Measurements from ENCODE around the gene BPNT1.
"Not testable (repeated sequence)": the region's sequence is repeated elsewhere in the genome, so short reads cannot be mapped to it uniquely, and the experiment has no call there.

The BPNT1 gene, protein sequence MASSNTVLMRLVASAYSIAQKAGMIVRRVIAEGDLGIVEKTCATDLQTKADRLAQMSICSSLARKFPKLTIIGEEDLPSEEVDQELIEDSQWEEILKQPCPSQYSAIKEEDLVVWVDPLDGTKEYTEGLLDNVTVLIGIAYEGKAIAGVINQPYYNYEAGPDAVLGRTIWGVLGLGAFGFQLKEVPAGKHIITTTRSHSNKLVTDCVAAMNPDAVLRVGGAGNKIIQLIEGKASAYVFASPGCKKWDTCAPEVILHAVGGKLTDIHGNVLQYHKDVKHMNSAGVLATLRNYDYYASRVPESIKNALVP

DNA sequence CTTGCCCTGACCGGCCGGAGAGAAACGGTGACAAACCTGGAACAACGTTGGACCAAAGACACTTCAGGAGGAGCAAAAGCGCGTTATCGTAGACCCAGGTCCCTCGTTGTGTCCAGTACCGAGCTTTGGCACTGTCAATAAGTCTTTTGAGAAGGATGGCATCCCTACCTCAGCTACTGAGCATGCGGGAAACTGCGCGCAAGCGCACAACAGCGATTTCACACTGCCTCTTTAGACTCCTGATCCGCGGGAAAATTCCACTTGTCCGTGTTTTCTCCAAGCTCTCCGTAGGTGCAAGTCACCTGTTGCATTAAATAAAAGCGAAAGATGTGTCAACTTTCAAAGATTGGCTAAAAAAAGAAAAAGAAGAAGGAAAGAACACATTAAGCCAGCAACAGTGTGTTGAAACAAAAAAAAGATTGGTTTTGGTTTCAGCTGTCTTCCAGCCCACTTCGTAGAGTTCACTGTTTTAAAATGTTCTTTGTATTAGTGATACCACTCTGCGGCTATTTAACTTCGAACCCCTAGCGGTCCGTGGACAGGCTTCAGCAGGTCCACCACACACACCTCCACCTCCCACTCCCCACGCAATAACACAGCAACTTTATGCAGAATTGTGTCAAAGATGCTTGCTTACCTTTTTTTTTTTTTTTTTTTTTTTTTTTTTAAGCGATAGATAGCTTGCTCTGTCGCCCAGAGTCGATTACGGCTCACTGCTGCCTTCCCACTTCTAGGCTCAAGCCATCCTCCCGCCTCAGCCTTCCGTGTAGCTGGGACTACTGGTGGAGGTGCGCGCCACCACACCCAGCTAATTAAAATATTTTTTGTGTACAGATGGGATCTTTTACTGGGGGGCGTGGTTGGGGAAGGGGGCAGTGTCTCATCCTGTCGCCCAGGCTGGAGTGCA, at the start of gene BPNT1:
TSS of gene BPNT1 (minus strand) at position 139 of the 907 bp plus-strand sequence. CDS start 9,942 bp downstream, outside the sequence.
- peak; percentile 94 for DNase-seq (ENCODE audit: low spot score)

DNA sequence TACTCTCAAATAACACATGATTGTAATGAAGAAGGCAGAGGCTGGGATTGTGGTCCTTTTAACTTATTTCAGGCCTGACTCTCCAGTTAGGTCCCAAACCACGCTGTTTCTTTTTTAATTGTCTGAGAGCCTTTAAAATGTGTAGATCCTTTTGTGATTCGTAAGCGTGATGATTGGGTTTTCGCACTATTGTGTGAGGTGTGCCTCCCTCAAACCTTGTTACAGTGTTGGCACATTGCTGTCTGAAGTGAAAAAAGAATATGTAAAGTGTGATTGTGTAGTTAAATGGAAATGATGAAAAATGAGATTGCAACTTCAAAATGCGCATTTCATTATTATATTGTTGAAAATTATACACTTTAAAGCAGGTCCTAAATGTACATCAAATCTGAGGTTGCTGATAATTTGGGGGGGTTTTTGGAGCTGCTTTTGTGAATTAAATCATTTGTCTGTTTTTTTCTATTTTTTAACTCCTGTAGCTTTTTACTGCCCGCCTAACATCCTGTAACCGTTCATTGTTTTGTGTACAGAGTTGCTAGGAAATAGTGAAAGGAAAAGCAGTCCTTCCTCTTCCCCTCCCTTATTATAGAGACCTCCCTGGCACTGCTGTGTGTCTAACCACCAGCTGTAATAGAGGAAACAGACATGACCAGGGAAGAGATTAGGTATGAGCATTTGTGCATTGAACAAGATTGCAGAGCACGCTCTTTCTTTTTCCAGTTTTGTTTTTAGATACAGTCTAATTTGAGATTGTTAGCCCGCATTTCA, 47.6 kb upstream of the BPNT1 start:
- DNase-seq (ENCODE audit: low spot score) = no peak

DNA sequence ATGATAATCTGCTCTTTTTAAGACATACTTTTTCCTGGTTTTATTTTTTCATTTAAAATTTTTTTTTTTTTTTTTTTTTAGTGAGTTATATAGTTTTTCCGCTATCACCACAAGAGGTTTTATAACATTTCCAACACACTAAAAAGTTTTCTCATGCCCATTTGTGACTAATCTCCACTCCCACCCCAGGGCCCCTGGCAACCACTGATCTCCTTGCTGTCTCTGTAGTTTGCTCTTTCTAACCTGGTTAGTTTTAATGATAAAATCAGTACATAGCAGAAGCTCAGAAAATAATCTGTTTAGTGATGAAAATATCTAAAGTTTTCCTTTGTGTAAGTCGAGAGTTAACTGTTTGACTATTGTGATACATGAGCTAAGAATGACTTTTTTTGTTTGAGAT, 46.2 kb upstream of the BPNT1 start:
- no peak for DNase-seq (ENCODE audit: low spot score)

DNA sequence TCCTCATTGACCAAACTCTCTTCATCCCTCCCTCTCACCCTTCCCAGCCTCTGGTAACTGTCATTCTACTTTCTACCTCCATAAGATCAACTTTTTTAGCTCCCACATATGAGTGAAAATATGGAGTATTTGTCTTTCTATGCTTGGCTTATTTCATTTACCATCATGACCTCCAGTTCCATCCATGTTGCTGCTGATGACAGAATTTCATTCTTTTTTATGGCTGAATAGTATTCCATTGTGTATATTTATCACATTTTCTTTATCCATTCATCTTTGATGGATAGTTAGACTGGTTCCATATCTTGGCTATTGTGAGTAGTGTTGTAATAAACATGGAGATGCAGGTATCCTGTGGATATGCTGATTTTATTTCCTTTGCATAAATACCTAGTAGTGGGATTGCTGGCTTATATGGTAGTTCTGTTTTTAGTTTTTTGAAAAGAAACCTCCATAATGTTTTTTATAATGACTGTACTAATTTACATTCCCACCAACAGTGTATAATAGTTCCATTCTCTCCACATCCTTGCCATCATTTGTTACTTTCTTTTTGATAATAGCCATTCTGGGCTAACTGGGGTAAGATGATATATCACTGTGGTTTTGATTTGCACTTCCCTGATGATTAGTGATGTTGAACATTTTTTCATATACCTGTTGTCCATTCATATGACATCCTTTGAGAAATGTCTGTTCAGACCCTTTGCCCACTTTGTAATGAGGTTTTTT, 40.1 kb upstream of the BPNT1 start:
- DNase-seq (ENCODE audit: low spot score) = no peak

DNA sequence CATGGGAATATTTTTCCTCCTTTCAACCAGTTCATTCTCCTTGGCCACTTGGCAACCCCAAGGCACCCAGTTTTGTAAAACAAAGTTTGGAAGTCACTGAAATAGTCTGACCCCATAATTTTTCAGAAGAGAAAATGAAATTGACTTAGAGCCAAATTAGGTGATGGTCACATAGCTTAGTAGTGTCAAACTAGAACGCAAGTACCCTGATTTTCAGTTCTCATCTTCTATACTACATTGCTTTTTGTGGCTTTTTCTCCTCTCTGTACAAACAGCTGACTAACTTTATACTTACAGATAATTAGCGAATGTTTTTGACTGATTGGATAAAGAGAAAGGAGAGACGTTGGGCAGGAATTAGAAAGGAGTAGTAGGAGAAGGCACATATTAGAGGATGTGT, 37.5 kb upstream of the BPNT1 start:
- DNase-seq (ENCODE audit: low spot score) = no peak

DNA sequence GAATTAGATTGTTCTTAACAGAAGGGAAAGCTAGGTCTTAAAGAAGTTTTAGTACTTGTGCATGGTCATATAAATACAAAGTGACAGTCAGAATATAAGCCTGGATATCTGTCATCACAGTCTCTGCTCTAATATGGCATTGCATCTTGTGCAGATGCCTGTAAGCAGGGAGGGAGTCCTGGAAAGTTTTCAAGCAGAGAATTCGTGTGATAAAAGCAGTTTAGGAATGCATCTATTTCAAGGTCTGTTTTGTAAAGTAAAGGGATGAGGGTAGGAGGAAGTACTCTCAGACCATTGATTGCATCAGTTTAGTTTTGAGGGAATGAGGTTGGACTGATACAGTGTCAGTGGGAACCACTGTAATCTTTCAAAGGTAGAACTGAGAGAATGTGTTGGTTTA, 35.0 kb upstream of the BPNT1 start:
- DNase-seq (ENCODE audit: low spot score) = no peak

DNA sequence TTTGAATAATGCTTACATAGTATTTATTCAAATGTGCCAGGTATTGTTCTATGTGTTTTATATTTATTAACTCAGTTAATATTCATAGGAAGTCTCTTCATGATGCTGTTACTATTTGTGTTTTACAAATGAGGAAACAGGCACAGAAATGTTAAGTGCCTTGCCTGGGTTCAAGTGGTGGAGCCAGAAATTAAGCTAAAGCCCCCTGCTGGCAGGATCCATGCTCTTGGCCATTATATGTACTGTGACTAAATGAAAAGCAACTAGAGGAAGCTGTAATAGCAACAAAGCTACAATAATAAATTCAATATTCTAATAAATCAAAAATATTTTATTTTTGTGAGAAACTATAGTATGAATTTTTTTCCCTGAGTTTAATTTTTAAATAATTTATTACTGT, 34.3 kb upstream of the BPNT1 start:
- DNase-seq (ENCODE audit: low spot score) = peak; percentile 38

DNA sequence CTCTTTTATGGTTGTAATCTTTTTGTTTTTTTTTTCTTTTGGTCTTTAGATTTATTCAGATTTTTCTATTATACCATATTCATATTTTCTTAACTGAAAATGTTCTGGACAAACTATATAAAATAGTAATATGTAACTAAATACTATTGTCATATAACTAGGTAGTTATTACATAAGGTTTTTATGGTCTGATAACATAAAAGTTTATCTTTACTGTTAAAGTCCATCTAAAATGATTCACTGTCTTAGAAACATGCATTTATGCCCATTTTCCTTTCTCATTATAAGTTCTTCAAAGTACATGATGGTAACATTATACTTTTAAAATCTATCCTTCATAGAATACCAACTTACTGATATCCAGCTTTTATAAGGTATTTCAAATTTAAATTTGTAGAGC, 33.5 kb upstream of the BPNT1 start:
- DNase-seq (ENCODE audit: low spot score) = no peak

DNA sequence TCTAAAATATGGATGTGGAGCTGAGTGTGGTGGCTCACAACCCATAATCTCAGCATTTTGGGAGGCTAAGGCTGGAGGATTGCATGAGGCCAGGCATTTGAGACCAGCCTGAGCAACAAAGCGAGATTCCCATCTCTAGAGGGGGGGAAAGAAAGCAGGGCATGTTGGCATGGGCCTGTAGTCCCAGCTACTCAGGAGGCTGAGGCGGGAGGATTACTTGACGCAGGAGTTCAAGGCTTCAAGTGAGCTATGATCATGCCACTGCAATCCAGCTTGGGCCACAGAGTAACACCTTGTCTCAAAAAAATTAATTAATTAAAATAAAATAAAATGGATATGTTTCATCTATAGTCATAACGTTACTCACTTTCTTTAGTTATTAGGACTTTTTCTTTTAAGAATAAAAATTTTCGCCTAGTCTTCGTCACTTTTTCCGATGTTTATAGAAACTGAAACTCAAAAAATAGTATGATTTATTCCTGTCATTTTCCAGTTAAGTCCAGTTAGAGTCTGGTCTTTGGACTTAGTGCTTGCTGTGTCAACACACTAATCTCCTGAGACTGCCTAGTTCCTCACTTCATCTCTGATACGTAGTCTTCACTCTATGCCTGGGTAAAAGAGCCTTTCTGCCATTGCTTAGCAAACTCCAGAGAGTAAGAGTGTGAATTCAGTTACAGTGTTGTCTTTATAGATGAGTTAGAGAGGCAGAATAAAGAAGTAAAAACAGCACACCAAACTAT, 32.4 kb upstream of the BPNT1 start:
- DNase-seq (ENCODE audit: low spot score) = no peak

DNA sequence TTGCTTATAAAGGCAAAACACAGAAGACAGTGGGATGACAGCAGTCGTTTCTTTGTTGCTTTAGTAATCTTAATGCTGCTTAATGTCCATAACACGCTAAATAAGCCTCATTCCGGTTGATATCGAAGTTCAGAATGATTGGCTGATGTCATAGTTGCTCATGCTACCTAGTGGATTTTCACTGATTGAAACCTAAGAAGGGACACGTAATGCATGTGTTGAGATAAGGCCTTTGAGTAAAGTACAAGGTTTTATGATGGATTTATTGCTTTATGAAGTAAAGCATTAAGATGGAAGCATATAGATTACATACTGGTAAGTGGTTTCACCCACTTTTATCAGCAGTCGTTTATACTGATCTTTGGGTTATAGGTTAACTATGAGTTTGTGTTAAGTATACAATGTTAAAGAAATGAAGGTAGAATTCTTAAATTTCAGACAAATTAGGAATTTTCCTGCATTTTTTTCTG, 29.5 kb upstream of the BPNT1 start:
- no peak for DNase-seq (ENCODE audit: low spot score)

DNA sequence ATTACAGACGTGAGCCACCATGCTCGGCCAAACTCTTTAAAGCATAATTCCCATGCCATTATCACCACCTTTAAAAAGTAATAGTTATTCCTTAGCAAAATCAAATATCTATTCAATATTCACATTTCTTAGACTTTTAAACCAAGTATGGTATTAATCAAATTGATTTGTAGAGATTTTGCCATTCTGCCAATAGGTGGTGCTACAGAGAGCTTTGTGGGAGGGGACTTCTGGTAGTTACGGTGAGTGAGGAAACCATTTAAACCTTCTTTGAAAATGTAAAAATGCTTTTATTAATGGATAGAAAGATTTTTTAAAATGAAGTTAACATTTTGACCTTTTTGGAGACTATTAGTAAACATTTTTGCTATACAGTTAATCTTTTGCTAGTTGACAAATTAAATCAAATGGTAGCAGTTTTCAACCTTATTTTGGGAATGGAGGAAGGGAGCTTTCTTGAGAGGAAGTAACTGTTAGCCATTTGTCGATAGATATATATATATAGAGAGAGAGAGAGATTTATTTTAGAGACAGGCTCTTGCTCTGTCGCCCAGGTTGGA, 23.6 kb upstream of the BPNT1 start:
- DNase-seq (ENCODE audit: low spot score) = peak; percentile 47

DNA sequence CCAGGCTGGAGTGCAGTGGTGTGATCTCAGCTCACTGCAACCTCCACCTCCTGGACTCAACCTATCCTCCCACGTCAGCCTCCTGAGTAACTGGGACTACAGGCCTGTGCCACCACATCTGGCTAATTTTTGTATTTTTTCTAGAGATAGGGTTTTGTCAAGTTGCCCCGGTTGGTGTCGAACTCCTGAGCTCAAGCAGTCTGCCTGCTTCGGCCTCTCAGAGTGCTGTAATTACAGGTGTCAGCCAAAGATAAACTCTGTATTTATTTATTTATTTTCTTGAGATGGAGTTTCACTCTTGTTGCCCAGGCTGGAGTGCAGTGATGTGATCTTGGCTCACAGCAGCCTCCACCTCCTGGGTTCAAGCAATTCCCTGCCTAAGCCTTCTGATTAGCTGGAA, 23.0 kb upstream of the BPNT1 start:
- DNase-seq (ENCODE audit: low spot score) = not testable (repeated sequence)

DNA sequence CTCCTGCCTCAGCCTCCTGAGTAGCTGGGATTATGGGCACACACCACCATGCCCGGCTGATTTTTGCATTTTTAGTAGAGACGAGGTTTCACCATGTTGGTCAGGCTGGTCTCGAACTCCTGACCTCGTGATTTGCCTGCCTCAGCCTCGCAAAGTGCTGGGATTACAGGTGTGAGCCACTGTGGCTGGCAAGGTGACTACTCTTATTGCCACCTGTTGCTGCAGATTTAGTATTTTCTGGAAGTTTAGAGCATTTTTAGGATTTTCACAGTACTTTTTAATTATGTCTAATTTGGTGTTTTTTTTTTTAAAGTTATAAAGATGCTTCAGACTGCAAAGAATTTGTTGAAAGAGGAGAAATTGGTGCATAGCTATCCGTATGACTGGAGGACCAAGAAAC, 20.9 kb upstream of the BPNT1 start:
- DNase-seq (ENCODE audit: low spot score) = not testable (repeated sequence)

DNA sequence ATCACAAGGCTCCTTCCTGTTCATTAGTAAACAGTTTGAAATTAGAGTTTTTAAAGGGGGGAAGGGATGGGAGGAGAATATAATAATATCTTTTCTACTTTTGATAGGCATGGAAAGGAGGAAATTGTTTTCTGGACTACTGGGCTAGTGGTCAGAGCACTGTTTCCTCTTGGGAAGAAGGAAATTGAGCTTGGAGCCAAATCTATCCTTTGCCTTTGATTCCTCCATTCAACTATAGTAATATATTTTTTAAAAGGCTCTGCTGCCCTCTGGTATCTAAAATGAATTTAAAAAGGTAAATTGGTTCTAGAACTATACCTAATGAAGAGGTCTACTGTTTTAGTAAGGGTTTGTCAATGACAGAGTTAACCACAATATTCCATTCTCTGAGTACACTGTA, 10.2 kb upstream of the BPNT1 start:
- no peak for DNase-seq (ENCODE audit: low spot score)

DNA sequence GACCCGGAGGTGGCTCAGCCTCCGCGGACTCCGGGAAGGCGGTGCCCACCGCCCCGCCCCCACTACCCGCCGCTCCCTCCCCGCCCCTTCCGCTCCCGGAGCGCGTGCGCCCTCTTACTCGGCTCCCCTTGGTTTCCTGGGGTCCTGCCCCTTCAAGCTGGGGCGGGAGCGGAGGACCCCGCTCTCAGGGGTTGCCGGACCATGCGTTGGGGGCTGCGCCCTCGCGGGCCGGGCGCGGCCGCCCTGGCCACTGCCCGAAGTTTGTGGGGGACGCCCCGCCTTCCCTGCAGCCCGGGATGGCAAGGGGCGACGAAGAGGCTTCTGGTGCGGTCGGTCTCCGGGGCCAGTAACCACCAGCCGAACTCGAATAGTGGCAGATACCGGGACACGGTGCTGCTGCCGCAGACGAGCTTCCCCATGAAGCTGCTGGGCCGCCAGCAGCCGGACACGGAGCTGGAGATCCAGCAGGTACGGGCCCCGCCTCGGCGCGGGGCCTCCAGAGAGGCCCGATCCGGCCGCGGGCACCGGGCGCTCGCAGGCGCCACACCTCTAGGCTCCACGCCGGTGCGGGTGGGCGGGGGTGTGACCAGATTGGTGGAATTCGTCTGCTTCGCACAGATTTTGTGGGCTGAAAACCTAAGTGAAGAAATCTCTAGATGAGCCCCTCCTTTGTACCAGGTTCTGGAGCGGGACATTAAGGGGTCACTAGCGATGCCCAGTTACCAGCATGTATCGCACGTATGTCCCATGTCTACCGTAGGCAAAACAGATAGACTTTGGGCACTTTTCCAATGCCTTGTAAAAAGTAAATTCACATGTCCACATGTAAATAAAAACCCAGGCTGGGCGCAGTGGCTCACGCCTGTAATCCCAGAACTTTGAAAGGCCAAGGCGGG, 4.7 kb upstream of the BPNT1 start, which contains the start of gene IARS2:
TSS of gene IARS2 (plus strand) at position 117 of the 896 bp plus-strand sequence. CDS start at position 202, 85 bp downstream.
- DNase-seq (ENCODE audit: low spot score) = peak; percentile 87

DNA sequence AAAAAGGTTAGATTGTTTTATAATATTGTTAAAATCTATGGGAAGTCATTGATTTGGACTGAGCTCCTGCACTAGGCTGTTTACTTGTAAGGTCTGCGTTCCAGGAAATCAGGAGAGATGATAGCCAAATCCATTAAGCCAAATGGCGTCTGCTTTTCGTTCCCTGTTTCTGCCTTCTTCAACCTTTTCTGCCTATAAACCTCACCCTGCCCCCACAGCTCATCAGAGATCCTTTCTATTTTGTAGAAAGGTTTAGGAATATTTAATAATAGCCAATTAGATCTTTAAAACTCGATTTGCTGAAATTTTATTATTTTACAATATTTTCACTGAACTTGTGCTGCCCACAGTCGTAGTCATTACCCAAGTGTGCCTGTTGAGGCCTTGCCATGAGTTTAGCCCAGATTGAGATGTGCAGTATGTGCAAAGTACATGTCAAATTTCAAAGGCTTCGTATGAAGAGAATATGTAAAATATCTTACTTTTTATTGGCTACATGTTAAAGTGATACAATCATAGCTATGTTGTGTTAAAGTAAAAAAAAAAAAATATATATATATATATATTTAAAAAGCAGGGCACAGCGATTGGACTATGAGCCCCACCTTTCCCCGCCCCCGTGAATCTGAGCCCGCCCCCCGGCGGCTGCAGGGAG, 3.9 kb upstream of the BPNT1 start:
- no peak for DNase-seq (ENCODE audit: low spot score)

DNA sequence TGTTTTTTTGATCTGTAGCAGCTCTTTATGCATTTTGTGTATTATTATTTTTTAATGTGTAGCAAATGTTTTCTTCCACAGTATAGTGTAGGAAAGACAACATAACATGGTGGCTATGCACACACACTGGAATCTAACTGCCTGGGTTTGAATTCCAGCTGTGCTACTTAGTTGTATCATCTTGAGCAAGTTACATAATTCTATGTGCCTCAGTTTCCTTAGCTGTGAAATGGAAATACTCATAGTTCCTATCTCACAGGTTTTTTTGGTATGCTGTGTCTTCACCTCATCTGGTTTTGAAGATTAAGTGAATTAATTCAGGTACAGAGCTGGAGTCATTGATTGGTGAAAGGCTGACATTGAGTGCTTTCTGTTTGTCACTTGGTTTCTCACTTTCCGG, 3.1 kb upstream of the BPNT1 start:
- DNase-seq (ENCODE audit: low spot score) = no peak

DNA sequence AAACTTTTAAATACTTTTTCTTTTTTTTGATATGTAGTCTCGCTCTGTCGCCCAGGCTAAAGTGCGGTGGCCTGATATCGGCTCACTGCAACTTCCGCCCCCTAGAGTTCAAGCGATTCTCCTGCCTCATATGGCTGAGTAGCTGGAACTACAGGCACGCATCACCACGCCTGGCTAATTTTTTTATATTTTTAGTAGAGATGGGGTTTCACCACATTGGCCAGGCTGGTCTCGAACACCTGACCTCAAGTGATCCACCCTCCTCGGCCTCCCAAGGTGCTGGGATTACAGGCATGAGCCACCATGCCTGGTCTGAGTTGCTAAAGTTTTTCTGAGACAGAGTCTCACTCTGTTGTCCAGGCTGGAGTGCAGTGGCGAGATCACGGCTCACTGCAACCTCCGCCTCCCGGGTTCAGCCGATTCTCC, 3.3 kb downstream of the BPNT1 start:
- DNase-seq (ENCODE audit: low spot score) = not testable (repeated sequence)

DNA sequence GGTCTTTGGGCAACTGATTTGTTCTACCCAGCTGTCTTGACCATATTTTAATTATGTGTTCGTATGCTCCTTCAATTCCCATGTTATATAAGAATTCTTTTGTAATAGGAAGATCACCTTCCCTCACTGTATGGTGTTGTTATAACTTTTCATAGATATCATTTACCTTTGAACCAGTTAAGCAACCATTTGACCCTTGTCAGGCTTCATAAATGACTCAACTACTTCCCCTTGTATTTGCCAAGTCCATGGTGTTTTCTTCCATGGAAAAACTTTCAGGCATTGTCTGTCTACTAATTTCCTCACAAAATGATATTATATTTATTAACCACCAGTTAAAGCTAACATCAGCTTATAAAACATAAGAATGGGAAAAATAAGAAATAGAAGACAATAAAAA, 5.1 kb downstream of the BPNT1 start:
- no peak for DNase-seq (ENCODE audit: low spot score)

Data from RKO (cell line).